DND-41 (cell line): ENCODE results near the gene NELFE.
"Not testable (repeated sequence)": the region's sequence is repeated elsewhere in the genome, so short reads cannot be mapped to it uniquely, and the experiment has no call there.

Source experiments
- EZH2 ChIP-seq: IDR thresholded peaks from 3 replicates; pipeline ENCODE4 v1.6.1; 2012; ENCODE audit warnings: borderline replicate concordance, low read depth, mild to moderate bottlenecking, moderate library complexity, low read length, inconsistent platforms; ENCODE audit not compliant: severe bottlenecking
- TF ChIP-seq, protein P1 (sequence below): IDR thresholded peaks from 2 replicates; pipeline ENCODE4 v1.5.1; 2012; ENCODE audit warnings: borderline replicate concordance, low read length, moderate library complexity, mild to moderate bottlenecking; ENCODE audit not compliant: poor library complexity, severe bottlenecking; ENCODE audit errors: extremely low read depth

DNA sequence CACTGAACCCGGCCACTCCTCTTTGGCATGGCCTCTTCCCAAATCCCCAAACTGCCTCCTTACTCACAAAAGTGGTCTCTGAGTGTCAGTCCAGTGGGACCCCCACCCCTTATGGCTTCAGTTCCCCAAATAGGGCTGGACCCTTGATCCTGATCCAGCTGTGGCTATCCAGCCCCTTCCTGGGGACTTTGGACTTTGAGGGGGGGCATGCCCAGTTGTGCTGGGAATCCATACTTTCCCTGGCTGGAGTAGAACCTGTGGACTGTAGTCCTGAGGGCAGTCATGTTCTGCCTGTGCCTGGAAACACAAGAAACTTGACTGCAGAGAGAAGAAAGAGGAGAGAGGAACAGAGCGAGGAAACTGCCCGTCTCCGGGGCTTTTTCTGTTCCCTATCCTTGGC, 45.6 kb upstream of the NELFE start:
- TF ChIP-seq, protein P1, sequence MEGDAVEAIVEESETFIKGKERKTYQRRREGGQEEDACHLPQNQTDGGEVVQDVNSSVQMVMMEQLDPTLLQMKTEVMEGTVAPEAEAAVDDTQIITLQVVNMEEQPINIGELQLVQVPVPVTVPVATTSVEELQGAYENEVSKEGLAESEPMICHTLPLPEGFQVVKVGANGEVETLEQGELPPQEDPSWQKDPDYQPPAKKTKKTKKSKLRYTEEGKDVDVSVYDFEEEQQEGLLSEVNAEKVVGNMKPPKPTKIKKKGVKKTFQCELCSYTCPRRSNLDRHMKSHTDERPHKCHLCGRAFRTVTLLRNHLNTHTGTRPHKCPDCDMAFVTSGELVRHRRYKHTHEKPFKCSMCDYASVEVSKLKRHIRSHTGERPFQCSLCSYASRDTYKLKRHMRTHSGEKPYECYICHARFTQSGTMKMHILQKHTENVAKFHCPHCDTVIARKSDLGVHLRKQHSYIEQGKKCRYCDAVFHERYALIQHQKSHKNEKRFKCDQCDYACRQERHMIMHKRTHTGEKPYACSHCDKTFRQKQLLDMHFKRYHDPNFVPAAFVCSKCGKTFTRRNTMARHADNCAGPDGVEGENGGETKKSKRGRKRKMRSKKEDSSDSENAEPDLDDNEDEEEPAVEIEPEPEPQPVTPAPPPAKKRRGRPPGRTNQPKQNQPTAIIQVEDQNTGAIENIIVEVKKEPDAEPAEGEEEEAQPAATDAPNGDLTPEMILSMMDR = not testable (repeated sequence)
- TF ChIP-seq EZH2 = not testable (repeated sequence)
